GM18951 (cell line): ENCODE results near the gene PLGRKT.
"Not testable (repeated sequence)": the region's sequence is repeated elsewhere in the genome, so short reads cannot be mapped to it uniquely, and the experiment has no call there.

ENCODE experiments used
- POLR2A ChIP-seq: IDR thresholded peaks from 4 replicates; pipeline ENCODE4 v1.6.1; 2011; ENCODE audit warnings: mild to moderate bottlenecking; ENCODE audit not compliant: insufficient read length, insufficient read depth; ENCODE audit errors: extremely low read depth
- in situ Hi-C: fragments of 300-500 bp; cut with MboI; formaldehyde crosslinking; loops from one replicate; pipeline ENCODE4 v1.12.0; 2022; ENCODE audit warnings: low sequenced_read_pairs, mixed read lengths, inconsistent platforms; ENCODE audit not compliant: unreplicated experiment

PLGRKT gene

GRCh38 chr9:5437254-5438216, at the start of gene PLGRKT:
Gene PLGRKT, minus strand, starts transcription at chr9:5437925. Its CDS starts 5,948 bp downstream, at chr9:5431977.
- in situ Hi-C loops = loop anchor here (10.0 kb wide), 1 partner anchor 363 kb away; no protein-coding TSS in a partner anchor
- peak; percentile 94 for TF ChIP-seq POLR2A

- in situ Hi-C loops = no loop called here
- TF ChIP-seq POLR2A = no peak
These were observed 49.3 kb upstream of the PLGRKT start for GRCh38 chr9:5486988-5487387.

GRCh38 chr9:5485378-5486085, 47.8 kb upstream of the PLGRKT start:
- TF ChIP-seq POLR2A = no peak

GRCh38 chr9:5483306-5483705, 45.6 kb upstream of the PLGRKT start:
- in situ Hi-C loops = no loop called here
- TF ChIP-seq POLR2A = no peak

More at GRCh38 chr9:5485378-5486085, 47.8 kb upstream of the PLGRKT start:
- in situ Hi-C loops = no loop called here

GRCh38 chr9:5482194-5482593, 44.5 kb upstream of the PLGRKT start:
- no peak for TF ChIP-seq POLR2A
- in situ Hi-C loops = no loop called here

- no peak for TF ChIP-seq POLR2A
- in situ Hi-C loops = no loop called here
These were observed 43.8 kb upstream of the PLGRKT start for GRCh38 chr9:5481322-5482040.

GRCh38 chr9:5480919-5481318, 43.2 kb upstream of the PLGRKT start:
- in situ Hi-C loops = no loop called here
- no peak for TF ChIP-seq POLR2A

- no peak for TF ChIP-seq POLR2A
- in situ Hi-C loops = no loop called here
These were observed 42.4 kb upstream of the PLGRKT start for GRCh38 chr9:5479994-5480694.

GRCh38 chr9:5478206-5478605, 40.5 kb upstream of the PLGRKT start:
- in situ Hi-C loops = no loop called here
- no peak for TF ChIP-seq POLR2A

GRCh38 chr9:5475611-5476010, 37.9 kb upstream of the PLGRKT start:
- in situ Hi-C loops = not testable (repeated sequence)

- no peak for TF ChIP-seq POLR2A
- in situ Hi-C loops = no loop called here
These were observed 33.1 kb upstream of the PLGRKT start for GRCh38 chr9:5470816-5471215.

GRCh38 chr9:5470122-5470521, 32.4 kb upstream of the PLGRKT start:
- no peak for TF ChIP-seq POLR2A
- in situ Hi-C loops = no loop called here
